GM19372 (cell line): Measurements from ENCODE around the gene LRP3.
"Not testable (repeated sequence)": the region's sequence is repeated elsewhere in the genome, so short reads cannot be mapped to it uniquely, and the experiment has no call there.

ENCODE experiments used
- ATAC-seq: cut with Tn5 transposase; IDR thresholded peaks from one replicate; pipeline ENCODE4 v1.9.1; 2021; ENCODE audit warnings: mild to moderate bottlenecking, low read depth, moderate library complexity; ENCODE audit not compliant: unreplicated experiment

The LRP3 gene

GRCh38 chr19:33193865-33194362 lies at the start of gene LRP3:
Gene LRP3 (plus strand): TSS chr19:33194330. CDS start chr19:33194786, 456 bp downstream.
- ATAC-seq: no peak

- ATAC-seq: no peak
Observed at GRCh38 chr19:33146209-33146608, 47.9 kb upstream of the LRP3 start.

- ATAC-seq: no peak
Observed at GRCh38 chr19:33147538-33147937, 46.6 kb upstream of the LRP3 start.

GRCh38 chr19:33150852-33151518 lies 43.1 kb upstream of the LRP3 start:
- ATAC-seq: no peak

GRCh38 chr19:33152176-33152575 lies 42.0 kb upstream of the LRP3 start:
- no peak for ATAC-seq

GRCh38 chr19:33152625-33153024 lies 41.5 kb upstream of the LRP3 start:
- ATAC-seq: not testable (repeated sequence)

- ATAC-seq: not testable (repeated sequence)
Observed at GRCh38 chr19:33154313-33154712, 39.8 kb upstream of the LRP3 start.

GRCh38 chr19:33156334-33156733 lies 37.8 kb upstream of the LRP3 start:
- ATAC-seq: no peak

GRCh38 chr19:33157906-33158305 lies 36.2 kb upstream of the LRP3 start:
- ATAC-seq: no peak

GRCh38 chr19:33158365-33158764 lies 35.8 kb upstream of the LRP3 start:
- no peak for ATAC-seq

- ATAC-seq: no peak
Observed at GRCh38 chr19:33159149-33159548, 35.0 kb upstream of the LRP3 start.

GRCh38 chr19:33159893-33160292 lies 34.2 kb upstream of the LRP3 start:
- no peak for ATAC-seq

GRCh38 chr19:33161201-33161600 lies 32.9 kb upstream of the LRP3 start:
- no peak for ATAC-seq

GRCh38 chr19:33163481-33163880 lies 30.6 kb upstream of the LRP3 start:
- ATAC-seq: no peak

GRCh38 chr19:33166037-33166436 lies 28.1 kb upstream of the LRP3 start:
- not testable (repeated sequence) for ATAC-seq

GRCh38 chr19:33167438-33167837 lies 26.7 kb upstream of the LRP3 start:
- no peak for ATAC-seq

- no peak for ATAC-seq
Observed at GRCh38 chr19:33168528-33168927, 25.6 kb upstream of the LRP3 start.

- no peak for ATAC-seq
Observed at GRCh38 chr19:33171222-33171795, 22.8 kb upstream of the LRP3 start.

GRCh38 chr19:33171916-33172359 lies 22.2 kb upstream of the LRP3 start:
- no peak for ATAC-seq

- no peak for ATAC-seq
Observed at GRCh38 chr19:33174186-33174585, 19.9 kb upstream of the LRP3 start.

- ATAC-seq: no peak
Observed at GRCh38 chr19:33175156-33175782, 18.9 kb upstream of the LRP3 start.
